DOHH2 (cell line): ENCODE measurements around the gene LSM3.

Experiments used
- EZH2phosphoT487 ChIP-seq: fragments of 200-600 bp; sonication (generic); IDR thresholded peaks from 2 replicates; pipeline ENCODE4 v1.6.1; 2017; ENCODE audit warnings: borderline replicate concordance, mild to moderate bottlenecking, antibody characterized with exemption, low read length, moderate library complexity, mixed read lengths
- TF ChIP-seq, protein P1 (sequence below): fragments of 200-600 bp; sonication (generic); IDR thresholded peaks from one replicate; pipeline ENCODE4 v1.5.1; 2014; ENCODE audit warnings: antibody characterized with exemption, mild to moderate bottlenecking, low read depth, low read length; ENCODE audit not compliant: poor library complexity, severe bottlenecking

DNA sequence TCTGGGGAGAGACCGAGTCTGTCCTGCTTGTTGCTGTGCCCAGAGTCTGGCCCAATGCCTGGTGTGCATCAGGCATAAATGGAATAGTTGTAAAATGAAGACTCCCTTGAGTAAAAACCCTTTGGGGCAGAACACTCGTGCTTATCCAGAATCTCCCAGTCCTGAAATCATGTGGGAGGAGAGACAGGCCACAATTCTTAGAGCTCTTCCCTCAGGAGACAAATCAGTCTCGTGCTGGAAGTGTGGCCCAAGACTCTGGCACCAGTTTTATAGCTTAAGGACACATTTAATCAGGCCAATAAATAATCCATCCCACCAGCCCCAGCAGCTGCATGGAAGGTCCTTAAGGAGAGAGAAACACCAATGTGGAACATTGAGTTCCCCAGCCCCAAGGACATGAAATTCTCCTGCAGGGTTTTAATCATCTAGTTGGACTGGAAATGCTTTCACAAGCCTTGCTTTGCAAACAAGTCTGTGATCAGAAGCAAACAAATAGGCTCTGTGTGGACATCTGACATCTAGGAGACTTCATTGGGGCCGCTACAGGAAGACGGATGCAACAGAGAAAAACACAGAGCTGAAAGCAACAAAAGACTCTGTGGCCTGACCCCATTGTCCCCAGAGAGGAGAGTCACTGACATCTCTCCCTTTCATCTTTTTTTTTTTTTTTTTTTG is 70.4 kb downstream of the LSM3 start:
- TF ChIP-seq, protein P1, sequence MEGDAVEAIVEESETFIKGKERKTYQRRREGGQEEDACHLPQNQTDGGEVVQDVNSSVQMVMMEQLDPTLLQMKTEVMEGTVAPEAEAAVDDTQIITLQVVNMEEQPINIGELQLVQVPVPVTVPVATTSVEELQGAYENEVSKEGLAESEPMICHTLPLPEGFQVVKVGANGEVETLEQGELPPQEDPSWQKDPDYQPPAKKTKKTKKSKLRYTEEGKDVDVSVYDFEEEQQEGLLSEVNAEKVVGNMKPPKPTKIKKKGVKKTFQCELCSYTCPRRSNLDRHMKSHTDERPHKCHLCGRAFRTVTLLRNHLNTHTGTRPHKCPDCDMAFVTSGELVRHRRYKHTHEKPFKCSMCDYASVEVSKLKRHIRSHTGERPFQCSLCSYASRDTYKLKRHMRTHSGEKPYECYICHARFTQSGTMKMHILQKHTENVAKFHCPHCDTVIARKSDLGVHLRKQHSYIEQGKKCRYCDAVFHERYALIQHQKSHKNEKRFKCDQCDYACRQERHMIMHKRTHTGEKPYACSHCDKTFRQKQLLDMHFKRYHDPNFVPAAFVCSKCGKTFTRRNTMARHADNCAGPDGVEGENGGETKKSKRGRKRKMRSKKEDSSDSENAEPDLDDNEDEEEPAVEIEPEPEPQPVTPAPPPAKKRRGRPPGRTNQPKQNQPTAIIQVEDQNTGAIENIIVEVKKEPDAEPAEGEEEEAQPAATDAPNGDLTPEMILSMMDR, result no peak
- TF ChIP-seq EZH2phosphoT487, result no peak
